Activated naive CD8-positive, alpha-beta T cell (primary cell): ENCODE measurements around the gene ASIC5.
"Not testable (repeated sequence)": the region's sequence is repeated elsewhere in the genome, so short reads cannot be mapped to it uniquely, and the experiment has no call there.

Experiments
- H3K27ac Mint-ChIP-seq: one replicate; pipeline ENCODE4 v1.8.0; 2021; ENCODE audit warnings: mixed read lengths
- H3K27me3 Mint-ChIP-seq: one replicate; pipeline ENCODE4 v1.8.0; 2021; ENCODE audit warnings: mixed read lengths
- H3K36me3 Mint-ChIP-seq: one replicate; pipeline ENCODE4 v1.8.0; 2021; ENCODE audit warnings: mixed read lengths
- H3K4me1 Mint-ChIP-seq: one replicate; pipeline ENCODE4 v1.8.0; 2021; ENCODE audit warnings: low read depth, mixed read lengths
- H3K4me3 Mint-ChIP-seq: one replicate; pipeline ENCODE4 v1.8.0; 2021; ENCODE audit warnings: mild to moderate bottlenecking, mixed read lengths
- H3K9me3 Mint-ChIP-seq: one replicate; pipeline ENCODE4 v1.8.0; 2021; ENCODE audit warnings: low read depth, mixed read lengths

ASIC5 gene, protein sequence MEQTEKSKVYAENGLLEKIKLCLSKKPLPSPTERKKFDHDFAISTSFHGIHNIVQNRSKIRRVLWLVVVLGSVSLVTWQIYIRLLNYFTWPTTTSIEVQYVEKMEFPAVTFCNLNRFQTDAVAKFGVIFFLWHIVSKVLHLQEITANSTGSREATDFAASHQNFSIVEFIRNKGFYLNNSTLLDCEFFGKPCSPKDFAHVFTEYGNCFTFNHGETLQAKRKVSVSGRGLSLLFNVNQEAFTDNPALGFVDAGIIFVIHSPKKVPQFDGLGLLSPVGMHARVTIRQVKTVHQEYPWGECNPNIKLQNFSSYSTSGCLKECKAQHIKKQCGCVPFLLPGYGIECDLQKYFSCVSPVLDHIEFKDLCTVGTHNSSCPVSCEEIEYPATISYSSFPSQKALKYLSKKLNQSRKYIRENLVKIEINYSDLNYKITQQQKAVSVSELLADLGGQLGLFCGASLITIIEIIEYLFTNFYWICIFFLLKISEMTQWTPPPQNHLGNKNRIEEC

DNA sequence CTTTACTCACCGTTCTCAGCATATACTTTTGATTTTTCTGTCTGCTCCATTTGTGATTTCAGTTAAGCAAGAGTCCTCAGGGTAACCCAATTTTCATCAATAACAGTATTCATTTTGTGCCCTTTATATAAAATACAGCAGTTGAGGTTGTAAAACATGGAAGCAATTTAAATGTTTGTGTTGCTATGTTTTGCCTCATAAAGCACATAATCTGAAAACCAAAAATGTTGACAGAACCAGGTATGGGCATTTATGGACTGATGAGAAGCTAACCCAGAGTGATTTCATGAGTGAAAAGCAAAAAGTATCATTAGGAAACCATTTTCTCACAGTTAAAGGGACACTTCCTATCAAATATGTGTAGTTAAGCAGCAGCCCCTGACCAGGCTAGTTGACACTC is at the start of gene ASIC5:
ASIC5 (minus strand) TSS at position 101 of the 400 bp plus-strand sequence; CDS start at position 50, 51 bp downstream.
- H3K27me3 Mint-ChIP-seq: no peaks in the 10 kb centered on the region
- H3K27ac Mint-ChIP-seq: no peak within 1 kb of the TSS
- no peaks in the 10 kb centered on the region for H3K4me1 Mint-ChIP-seq
- no peaks in the 10 kb centered on the region for H3K9me3 Mint-ChIP-seq
- no peak within 1 kb of the TSS for H3K4me3 Mint-ChIP-seq
- H3K36me3 Mint-ChIP-seq: no peaks in the 10 kb centered on the region

DNA sequence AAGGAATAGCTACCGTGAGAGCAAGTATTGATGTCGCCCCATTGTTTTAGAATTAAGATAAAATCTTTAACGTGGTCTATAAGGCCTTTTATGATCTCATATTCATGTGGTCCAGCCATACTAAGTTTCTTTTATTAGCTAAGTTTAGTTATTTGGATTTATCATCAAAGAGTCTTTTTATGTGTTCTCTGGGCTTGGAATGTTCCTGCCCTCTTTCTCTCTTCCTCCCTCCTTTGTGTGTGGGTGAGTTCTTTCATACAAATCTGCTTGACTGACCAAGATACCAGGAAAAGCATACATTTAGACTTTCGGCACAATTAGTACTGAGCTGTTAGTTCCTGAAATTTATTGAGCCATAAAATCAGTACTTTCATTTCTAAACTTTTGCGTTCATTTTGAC is 48.7 kb upstream of the ASIC5 start:
- Mint-ChIP-seq H3K4me3 (no peak overlapping the region), H3K27ac (no peak overlapping the region), H3K36me3 (no peaks in the 10 kb centered on the region), H3K27me3 (peaks cover 5% of the 10 kb centered on the region), H3K9me3 (no peaks in the 10 kb centered on the region), H3K4me1 (no peaks in the 10 kb centered on the region)

DNA sequence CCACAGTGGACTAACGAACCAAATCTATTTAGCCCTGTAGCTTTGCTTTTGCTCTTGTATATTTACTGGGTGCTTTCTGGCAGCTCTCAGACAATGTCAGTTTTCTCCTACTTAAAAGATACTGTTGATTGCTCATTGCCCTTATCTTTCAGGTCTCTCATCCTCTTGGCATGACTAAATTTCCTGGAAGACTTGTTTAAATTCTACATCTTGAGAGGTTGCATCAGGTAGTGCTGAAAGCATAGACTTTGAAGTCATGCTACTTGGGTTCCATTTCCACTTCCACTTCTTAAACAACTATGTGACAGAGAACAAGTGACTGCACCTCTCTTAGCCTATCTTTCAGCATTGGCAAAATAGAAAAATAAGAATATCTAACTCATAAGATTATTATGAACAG is 45.8 kb upstream of the ASIC5 start:
- Mint-ChIP-seq H3K4me1 (no peaks in the 10 kb centered on the region), H3K9me3 (no peaks in the 10 kb centered on the region), H3K36me3 (no peaks in the 10 kb centered on the region), H3K4me3 (no peak overlapping the region), H3K27me3 (peaks cover 2% of the 10 kb centered on the region), H3K27ac (no peak overlapping the region)

DNA sequence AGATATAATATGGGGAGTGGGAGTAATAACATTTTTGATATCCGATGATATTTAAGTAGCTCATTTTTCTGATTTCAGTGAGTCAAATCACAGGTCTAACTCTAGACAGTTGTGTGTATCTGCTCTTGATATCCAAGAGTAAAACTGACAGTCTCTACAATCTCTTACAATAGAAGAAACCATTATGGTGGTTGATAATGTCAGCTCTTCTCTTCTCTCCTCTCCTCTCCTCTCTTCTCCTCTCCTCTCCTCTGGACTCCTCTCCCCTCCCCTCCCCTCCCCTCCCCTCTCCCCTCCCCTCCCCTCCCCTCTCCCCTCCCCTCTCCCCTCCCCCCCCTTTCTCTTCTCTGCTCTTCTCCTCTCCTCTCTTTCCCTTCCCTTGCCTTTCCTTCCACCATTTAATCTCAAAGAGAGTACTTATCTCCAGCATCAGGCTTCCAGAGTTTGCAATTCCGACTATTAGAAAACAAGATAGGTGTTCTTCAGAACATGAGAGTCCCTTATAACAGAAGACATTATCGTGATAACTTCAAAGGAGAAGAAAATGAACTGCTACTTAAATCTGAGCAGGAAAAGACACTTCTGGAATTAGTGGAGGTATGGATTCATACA is 43.6 kb upstream of the ASIC5 start:
- H3K9me3 Mint-ChIP-seq: no peaks in the 10 kb centered on the region

DNA sequence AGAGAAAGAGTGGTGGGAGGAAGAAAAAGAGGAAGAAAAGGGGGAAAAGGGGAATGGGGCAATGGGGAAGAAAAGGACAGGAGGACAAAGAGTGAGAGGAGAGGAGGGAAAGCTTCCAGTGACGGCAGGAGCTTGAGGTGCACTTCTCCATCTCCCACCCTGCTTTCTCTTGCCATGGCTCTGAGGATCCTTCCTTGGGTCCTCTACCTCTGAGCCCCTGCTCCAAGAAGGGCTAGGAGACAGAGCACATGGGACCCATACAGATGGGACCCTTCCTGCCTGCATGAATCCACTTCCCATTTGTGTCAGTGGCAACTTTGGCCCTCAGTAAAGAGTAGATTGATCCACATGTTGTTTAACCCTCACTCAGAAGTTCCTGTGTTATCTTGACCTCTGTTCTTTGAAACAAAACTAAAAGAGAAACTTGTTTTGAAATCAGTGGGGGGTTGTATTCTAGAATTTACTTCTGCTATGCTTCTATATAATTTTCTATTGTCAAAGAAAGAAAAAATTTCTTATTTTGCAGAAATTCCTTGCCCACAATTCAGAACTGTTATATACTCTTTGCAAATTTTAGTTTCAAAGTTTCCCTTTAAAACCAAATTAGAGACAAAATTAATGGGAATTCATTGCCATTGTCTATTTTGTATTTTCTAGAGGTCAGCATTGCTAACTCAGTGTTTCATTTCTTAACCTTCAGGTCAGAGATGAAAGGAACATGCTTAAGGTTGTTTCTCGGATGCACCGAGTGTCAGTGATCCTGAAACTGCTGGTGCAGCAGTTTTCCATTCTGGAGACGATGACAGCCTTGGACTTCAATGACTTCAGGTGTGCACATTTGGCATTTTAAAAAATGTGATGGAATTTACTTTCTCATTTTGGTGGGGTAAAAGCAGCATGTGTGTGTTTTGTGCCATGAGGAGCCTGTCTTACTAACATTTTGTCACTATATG is 42.4 kb upstream of the ASIC5 start:
- Mint-ChIP-seq H3K27ac (no peak overlapping the region), H3K4me3 (no peak overlapping the region), H3K36me3 (no peaks in the 10 kb centered on the region), H3K9me3 (no peaks in the 10 kb centered on the region), H3K4me1 (no peaks in the 10 kb centered on the region), H3K27me3 (peaks cover 2% of the 10 kb centered on the region)

More for the DNA sequence above, 43.6 kb upstream of the ASIC5 start:
- Mint-ChIP-seq H3K27ac (no peak overlapping the region), H3K27me3 (peaks cover 2% of the 10 kb centered on the region), H3K4me1 (no peaks in the 10 kb centered on the region), H3K36me3 (no peaks in the 10 kb centered on the region), H3K4me3 (no peak overlapping the region)

DNA sequence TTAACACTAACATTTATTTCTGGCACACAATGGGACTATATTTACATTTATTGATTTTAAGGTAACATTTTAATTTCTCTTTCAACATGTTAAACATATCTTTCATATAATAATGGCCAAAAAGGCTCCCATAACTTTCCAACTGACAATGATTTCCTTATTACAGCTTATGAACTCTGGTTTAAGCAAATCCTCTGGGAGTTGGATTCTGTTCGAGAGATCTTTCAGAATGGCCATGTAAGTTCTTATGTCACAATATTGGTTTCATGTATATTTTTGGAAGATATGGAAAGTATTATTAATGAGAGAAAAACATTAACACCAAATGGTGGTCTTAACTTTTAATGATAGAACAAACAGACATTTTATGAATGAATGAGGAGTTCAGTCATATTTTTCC is 41.5 kb upstream of the ASIC5 start:
- Mint-ChIP-seq H3K36me3 (no peaks in the 10 kb centered on the region), H3K27me3 (peaks cover 2% of the 10 kb centered on the region), H3K9me3 (no peaks in the 10 kb centered on the region), H3K4me3 (no peak overlapping the region), H3K27ac (no peak overlapping the region), H3K4me1 (no peaks in the 10 kb centered on the region)

DNA sequence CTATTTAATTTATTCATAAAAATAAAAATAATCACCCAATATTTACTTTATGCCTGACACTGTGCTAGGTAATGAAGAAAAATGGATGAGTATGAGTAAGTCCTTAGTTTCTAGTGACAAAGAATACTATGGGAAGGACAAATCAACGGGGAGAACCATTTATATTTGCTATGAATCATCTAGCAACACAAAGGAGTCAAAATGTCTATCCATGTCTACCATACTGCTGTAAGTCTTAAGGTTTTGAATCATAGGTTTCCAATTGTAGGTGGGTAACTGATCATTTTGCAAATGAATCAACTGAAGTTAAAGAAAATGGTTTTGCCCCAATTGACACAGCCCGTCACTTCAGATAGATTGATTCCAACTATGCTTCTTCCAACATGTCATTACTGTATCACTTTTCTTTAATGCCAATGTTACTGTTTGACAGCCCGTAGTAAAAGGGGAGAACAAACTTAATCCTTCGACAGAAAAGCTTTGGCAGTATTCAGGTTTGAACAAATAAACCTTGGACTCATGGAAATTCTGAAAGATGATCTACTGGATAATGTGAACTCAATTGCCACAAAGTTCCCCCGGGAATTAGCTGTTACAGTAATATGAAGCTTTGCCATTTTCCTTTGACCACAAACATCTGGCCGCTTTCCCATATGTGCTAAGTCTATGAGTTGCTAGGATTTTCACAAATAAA is 40.6 kb upstream of the ASIC5 start:
- peaks cover 2% of the 10 kb centered on the region for H3K27me3 Mint-ChIP-seq
- no peak overlapping the region for H3K27ac Mint-ChIP-seq
- H3K36me3 Mint-ChIP-seq: no peaks in the 10 kb centered on the region
- no peaks in the 10 kb centered on the region for H3K4me1 Mint-ChIP-seq
- no peak overlapping the region for H3K4me3 Mint-ChIP-seq
- no peaks in the 10 kb centered on the region for H3K9me3 Mint-ChIP-seq

DNA sequence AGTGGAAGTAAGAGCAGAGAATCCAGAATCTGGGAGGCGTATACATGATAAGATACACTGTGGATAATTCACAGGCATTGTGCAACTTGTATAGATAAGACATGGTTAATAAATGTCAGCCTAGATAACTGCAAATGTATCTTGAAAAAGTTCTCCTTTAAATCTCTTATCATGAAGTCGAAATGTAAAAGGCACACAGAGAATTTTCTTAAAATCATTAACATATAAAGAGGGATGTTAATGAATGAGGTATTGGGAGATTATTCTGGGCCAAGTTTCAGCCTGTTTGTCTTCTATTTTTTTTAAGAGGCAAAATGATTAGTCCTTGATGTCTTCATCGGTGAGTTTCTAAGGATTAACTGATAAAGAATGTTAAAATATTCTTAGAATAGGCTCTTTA is 38.3 kb upstream of the ASIC5 start:
- Mint-ChIP-seq H3K4me3 (no peak overlapping the region), H3K36me3 (no peaks in the 10 kb centered on the region), H3K9me3 (no peaks in the 10 kb centered on the region), H3K4me1 (no peaks in the 10 kb centered on the region), H3K27ac (no peak overlapping the region), H3K27me3 (peaks cover 2% of the 10 kb centered on the region)

DNA sequence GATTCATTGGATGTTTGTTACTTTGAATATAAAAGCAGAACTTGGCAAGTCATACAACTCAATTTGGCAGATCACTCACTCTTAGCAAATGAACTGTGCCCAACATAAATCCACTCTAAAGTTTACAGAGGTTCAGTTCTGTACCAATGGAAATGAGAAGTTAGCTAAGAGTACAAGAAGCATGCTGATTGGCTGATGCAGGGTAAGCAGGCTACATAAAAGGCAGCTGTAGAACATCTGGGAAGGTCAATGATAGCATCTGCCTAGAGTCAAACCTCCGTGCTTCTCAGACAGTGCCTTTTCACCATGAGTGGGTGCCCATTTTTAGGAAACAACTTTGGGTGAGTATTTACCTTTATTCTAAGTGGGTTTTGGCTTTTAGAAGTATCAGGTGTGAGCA is 37.4 kb upstream of the ASIC5 start, which contains the start of gene TDO2:
TDO2 (plus strand) TSS at position 244 of the 400 bp plus-strand sequence; CDS start at position 307, 63 bp downstream.
- Mint-ChIP-seq H3K36me3 (no peaks in the 10 kb centered on the region), H3K27me3 (peaks cover 2% of the 10 kb centered on the region), H3K27ac (no peak within 1 kb of the TSS), H3K9me3 (no peaks in the 10 kb centered on the region), H3K4me3 (no peak within 1 kb of the TSS), H3K4me1 (no peaks in the 10 kb centered on the region)

DNA sequence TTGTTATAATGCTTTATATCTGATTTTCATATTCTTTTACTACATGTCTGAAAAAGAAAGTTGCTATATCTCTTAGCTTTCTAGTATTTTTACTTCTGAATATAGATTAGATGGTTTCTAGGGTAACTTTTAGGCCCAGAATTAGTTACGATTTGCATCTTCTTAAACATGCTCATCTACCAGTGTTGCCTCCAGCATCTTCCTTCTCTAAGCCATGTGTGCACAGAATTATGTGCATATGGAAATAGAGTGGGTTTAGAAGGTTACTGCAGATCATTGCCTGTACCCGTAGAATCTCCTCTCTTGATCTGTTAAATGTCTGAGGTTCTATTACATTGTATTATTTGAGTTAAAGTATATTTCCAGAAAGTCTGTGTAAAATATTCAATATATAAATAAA is 34.9 kb upstream of the ASIC5 start:
- H3K27ac Mint-ChIP-seq: no peak overlapping the region
- peaks cover 8% of the 10 kb centered on the region for H3K9me3 Mint-ChIP-seq
- peaks cover 2% of the 10 kb centered on the region for H3K27me3 Mint-ChIP-seq
- no peak overlapping the region for H3K4me3 Mint-ChIP-seq
- no peaks in the 10 kb centered on the region for H3K36me3 Mint-ChIP-seq
- no peaks in the 10 kb centered on the region for H3K4me1 Mint-ChIP-seq

DNA sequence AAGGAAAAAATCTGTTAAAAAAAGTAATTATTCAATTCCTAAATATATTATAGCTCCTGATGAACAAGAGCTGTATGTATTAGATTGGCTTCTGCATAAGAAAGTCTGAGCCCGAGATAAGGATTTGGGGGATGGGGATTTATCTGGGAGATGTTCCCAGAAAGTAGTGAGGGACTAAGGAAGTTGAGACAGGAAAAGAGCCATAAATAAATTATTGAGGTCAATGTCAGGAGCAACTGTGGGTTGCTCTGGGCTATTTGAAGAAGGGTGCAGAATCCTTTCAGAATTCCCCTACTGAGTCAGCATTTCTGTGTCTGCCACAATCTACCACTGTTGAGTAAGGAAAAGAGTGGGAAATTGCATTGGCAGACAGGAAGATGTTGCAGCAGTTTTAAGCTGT is 34.3 kb upstream of the ASIC5 start:
- H3K36me3 Mint-ChIP-seq: no peaks in the 10 kb centered on the region
- no peak overlapping the region for H3K27ac Mint-ChIP-seq
- H3K27me3 Mint-ChIP-seq: peaks cover 4% of the 10 kb centered on the region
- peaks cover 8% of the 10 kb centered on the region for H3K9me3 Mint-ChIP-seq
- no peaks in the 10 kb centered on the region for H3K4me1 Mint-ChIP-seq
- no peak overlapping the region for H3K4me3 Mint-ChIP-seq

DNA sequence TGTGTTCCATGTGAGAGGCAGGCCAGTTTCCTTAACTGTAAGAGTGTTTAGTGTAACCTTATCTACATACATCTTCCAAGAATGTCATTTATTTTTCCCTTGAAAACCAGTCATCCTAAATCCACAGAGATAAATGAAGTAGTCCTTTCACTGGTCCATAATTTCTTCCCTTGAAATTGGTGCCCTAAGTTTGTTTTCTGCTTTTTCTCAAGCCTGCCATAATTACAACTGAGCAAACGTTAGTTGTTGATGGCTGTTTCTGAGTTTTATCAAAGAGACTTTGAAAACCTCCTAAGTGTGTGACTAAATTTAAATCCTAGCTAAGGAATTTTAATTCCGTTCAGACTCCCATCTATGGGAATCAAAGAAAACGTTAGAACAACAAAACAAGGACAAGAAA is 33.8 kb upstream of the ASIC5 start:
- Mint-ChIP-seq H3K27me3 (peaks cover 4% of the 10 kb centered on the region), H3K27ac (no peak overlapping the region), H3K36me3 (no peaks in the 10 kb centered on the region), H3K9me3 (peaks cover 8% of the 10 kb centered on the region), H3K4me1 (no peaks in the 10 kb centered on the region), H3K4me3 (no peak overlapping the region)

DNA sequence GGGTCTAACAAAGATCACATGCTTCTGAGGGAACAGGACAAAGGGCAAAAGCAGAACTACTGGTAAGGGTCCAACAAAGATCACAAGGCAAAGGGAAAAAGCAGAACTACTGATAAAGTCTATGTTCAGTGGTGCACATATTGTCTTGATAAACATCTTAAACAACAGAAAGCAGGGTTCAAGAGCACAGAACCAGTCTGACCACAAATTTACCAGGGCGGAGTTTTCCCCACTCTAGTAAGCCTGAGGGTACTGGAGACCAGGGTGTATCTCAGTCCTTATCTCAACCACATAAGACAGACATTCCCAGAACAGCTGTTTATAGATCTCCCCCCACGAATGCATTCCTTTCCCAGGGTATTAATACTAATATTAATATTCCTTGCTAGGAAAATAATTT is 32.3 kb upstream of the ASIC5 start:
- H3K4me3 Mint-ChIP-seq, H3K27ac Mint-ChIP-seq, H3K9me3 Mint-ChIP-seq, H3K4me1 Mint-ChIP-seq, H3K27me3 Mint-ChIP-seq, H3K36me3 Mint-ChIP-seq: not testable (repeated sequence)

DNA sequence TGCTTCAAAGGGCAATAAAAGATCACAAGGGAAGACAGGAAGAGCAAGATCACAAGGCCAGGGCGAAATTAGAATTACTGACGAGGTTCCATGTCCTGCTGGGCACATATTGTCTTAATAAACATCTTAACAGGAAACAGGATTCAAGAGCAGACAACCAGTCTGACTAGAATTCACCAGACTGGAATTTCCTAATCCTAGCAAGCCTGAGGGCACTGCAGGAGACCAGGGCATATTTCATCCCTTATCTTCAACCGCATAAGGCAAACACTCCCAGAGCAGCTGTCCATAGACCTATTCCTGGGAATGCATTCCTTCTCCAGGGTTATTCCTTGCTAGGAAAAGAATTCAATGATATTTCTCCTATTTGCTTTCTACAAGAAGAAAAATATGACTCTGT is 25.0 kb upstream of the ASIC5 start:
- peaks cover 14% of the 10 kb centered on the region for H3K27me3 Mint-ChIP-seq
- H3K27ac Mint-ChIP-seq: no peak overlapping the region
- H3K4me3 Mint-ChIP-seq: no peak overlapping the region
- no peaks in the 10 kb centered on the region for H3K36me3 Mint-ChIP-seq
- no peaks in the 10 kb centered on the region for H3K4me1 Mint-ChIP-seq
- H3K9me3 Mint-ChIP-seq: peaks cover 3% of the 10 kb centered on the region
